Liver (tissue), 9 donors: ENCODE measurements around the gene PUS3. TPM values are rescaled to one million over a fixed set of nuclear protein-coding genes. Genes with fewer than 3 reads are reported as not detected.

Experiments used
- DNase-seq: peaks from one replicate; pipeline ENCODE4 v3.0.0-alpha.2; 2017; ENCODE audit warnings: low spot score
- H3K27ac ChIP-seq, 2 donors: one replicate each; pipeline ENCODE4 v1.7.0; 2013; ENCODE audit warnings: inconsistent platforms in 2 of 2, low read length in 2 of 2, control low read depth in 1 of 2, low read depth in 1 of 2, mild to moderate bottlenecking in 1 of 2
- H3K27me3 ChIP-seq, 4 donors: one replicate each; pipeline versions ENCODE4 v1.6.1 to v1.7.0; 2013; ENCODE audit warnings: low read length in 3 of 4, inconsistent platforms in 1 of 4, mild to moderate bottlenecking in 1 of 4, moderate library complexity in 1 of 4; ENCODE audit not compliant: control insufficient read depth in 4 of 4, insufficient read depth in 4 of 4
- H3K36me3 ChIP-seq, 4 donors: one replicate each; pipeline versions ENCODE4 v1.6.1 to v1.7.0; 2013; ENCODE audit warnings: low read length in 3 of 4, mild to moderate bottlenecking in 3 of 4, low read depth in 1 of 4, moderate library complexity in 1 of 4; ENCODE audit not compliant: control insufficient read depth in 4 of 4, insufficient read depth in 3 of 4
- H3K4me1 ChIP-seq, 4 donors: one replicate each; pipeline versions ENCODE4 v1.6.1 to v1.7.0; 2013; ENCODE audit warnings: low read length in 3 of 4, mild to moderate bottlenecking in 3 of 4, moderate library complexity in 1 of 4; ENCODE audit not compliant: control insufficient read depth in 4 of 4, insufficient read depth in 4 of 4
- H3K4me3 ChIP-seq, 3 donors: one replicate each; pipeline versions ENCODE4 v1.6.1 to v1.7.0; 2013; ENCODE audit warnings: low read length in 3 of 3, control low read depth in 1 of 3, low read depth in 1 of 3, mild to moderate bottlenecking in 1 of 3
- H3K9ac ChIP-seq, 2 donors: one replicate each; pipeline ENCODE4 v1.7.0; 2013; ENCODE audit warnings: low read length in 2 of 2, mild to moderate bottlenecking in 2 of 2, moderate library complexity in 2 of 2, control low read depth in 1 of 2, low read depth in 1 of 2
- H3K9me3 ChIP-seq, 4 donors: one replicate each; pipeline versions ENCODE4 v1.6.1 to v1.7.0; 2013; ENCODE audit warnings: low read length in 3 of 4; ENCODE audit not compliant: control insufficient read depth in 4 of 4
- ATF3 ChIP-seq: IDR thresholded peaks from 2 replicates; pipeline ENCODE4 v1.6.1; 2016; ENCODE audit warnings: antibody characterized with exemption
- EGR1 ChIP-seq, 2 donors: IDR thresholded peaks; 2 replicates each; pipeline ENCODE4 v1.6.1; 2016 to 2018; ENCODE audit warnings: antibody characterized with exemption in 2 of 2, low read depth in 2 of 2
- FOXA1 ChIP-seq: IDR thresholded peaks from 2 replicates; pipeline ENCODE4 v1.6.1; 2016; ENCODE audit warnings: antibody characterized with exemption
- FOXA2 ChIP-seq: IDR thresholded peaks from 2 replicates; pipeline ENCODE4 v1.6.1; 2016; ENCODE audit warnings: antibody characterized with exemption
- GABPA ChIP-seq, 2 donors: IDR thresholded peaks in 1 of 2; conservative IDR thresholded peaks in 1 of 2; 2 replicates each; pipeline ENCODE4 v1.6.1; 2016; ENCODE audit warnings: antibody characterized with exemption in 2 of 2, mild to moderate bottlenecking in 1 of 2, moderate library complexity in 1 of 2
- HNF4A ChIP-seq, 2 donors: conservative IDR thresholded peaks; 2 replicates each; pipeline ENCODE4 v1.6.1; 2016; ENCODE audit warnings: antibody characterized with exemption in 2 of 2, mild to moderate bottlenecking in 2 of 2
- HNF4G ChIP-seq: IDR thresholded peaks from 2 replicates; pipeline ENCODE4 v1.6.1; 2016; ENCODE audit warnings: antibody characterized with exemption
- JUND ChIP-seq, 2 donors: IDR thresholded peaks; 2 replicates each; pipeline ENCODE4 v1.6.1; 2016; ENCODE audit warnings: antibody characterized with exemption in 2 of 2
- NR2F2 ChIP-seq: IDR thresholded peaks from 2 replicates; pipeline ENCODE4 v1.6.1; 2016; ENCODE audit warnings: antibody characterized with exemption
- RAD21 ChIP-seq, 2 donors: IDR thresholded peaks; 2 replicates each; pipeline ENCODE4 v1.6.1; 2016; ENCODE audit warnings: antibody characterized with exemption in 2 of 2, mild to moderate bottlenecking in 2 of 2
- RXRA ChIP-seq, 2 donors: IDR thresholded peaks; 2 replicates each; pipeline ENCODE4 v1.6.1; 2017 to 2018; ENCODE audit warnings: antibody characterized with exemption in 2 of 2, mild to moderate bottlenecking in 1 of 2
- SP1 ChIP-seq: IDR thresholded peaks from 2 replicates; pipeline ENCODE4 v1.6.1; 2018; ENCODE audit warnings: antibody characterized with exemption, mild to moderate bottlenecking
- TAF1 ChIP-seq: conservative IDR thresholded peaks from 2 replicates; pipeline ENCODE4 v1.6.1; 2016; ENCODE audit warnings: antibody characterized with exemption, mild to moderate bottlenecking
- YY1 ChIP-seq: IDR thresholded peaks from 2 replicates; pipeline ENCODE4 v1.6.1; 2016; ENCODE audit warnings: antibody characterized with exemption, mild to moderate bottlenecking
- WGBS: extraction: QIAGEN DNeasy Blood & Tissue Kit; methylation state at CpG from one replicate; pipeline ENCODE4 v1.1.7; 2013; 5-methylcytosine and 5-hydroxymethylcytosine counted together
- polyA plus RNA-seq, 2 donors: library from polyadenylated mRNA; stranded (reverse) in 1 of 2; unstranded in 1 of 2; fragments of 200-250 nt in 1 of 2; fragments of >200 nt in 1 of 2; fragmentation: Nextera tagmentation in 1 of 2; extraction: Ambion mirVana in 1 of 2; gene quantifications; one replicate each; pipeline versions ENCODE4 v1.2.1 to v1.2.3, GENCODE V29; 2013 to 2015
- total RNA-seq, 2 donors: library from RNA; depleted of rRNA; stranded (reverse); fragments of >200 nt; gene quantifications; one replicate each; pipeline ENCODE4 v1.2.3, GENCODE V29; 2014
- TF ChIP-seq, protein P1 (sequence below): IDR thresholded peaks from 2 replicates; pipeline ENCODE4 v1.6.1; 2016; ENCODE audit warnings: antibody characterized with exemption, mild to moderate bottlenecking
- TF ChIP-seq, protein P2 (sequence below): IDR thresholded peaks from 2 replicates; pipeline ENCODE4 v1.6.1; 2016; ENCODE audit warnings: antibody characterized with exemption
- TF ChIP-seq, protein P3 (sequence below): IDR thresholded peaks from 2 replicates; pipeline ENCODE4 v1.6.1; 2016; ENCODE audit warnings: antibody characterized with exemption
- TF ChIP-seq, protein P4 (sequence below): fragments of 150-350 bp; IDR thresholded peaks from 2 replicates; pipeline ENCODE4 v1.5.1; 2017; ENCODE audit warnings: improper control_type of control experiment, low read depth, low read length; ENCODE audit not compliant: missing input control
- donor health status: healthy.
- donor health status: healthy.
- donor health status: healthy.
- donor health status: healthy.
- donor health status: healthy.

Gene PUS3
- total and polyA plus RNA-seq, 4 donors = 15.5 to 22.2 (median 17.1) TPM

DNA sequence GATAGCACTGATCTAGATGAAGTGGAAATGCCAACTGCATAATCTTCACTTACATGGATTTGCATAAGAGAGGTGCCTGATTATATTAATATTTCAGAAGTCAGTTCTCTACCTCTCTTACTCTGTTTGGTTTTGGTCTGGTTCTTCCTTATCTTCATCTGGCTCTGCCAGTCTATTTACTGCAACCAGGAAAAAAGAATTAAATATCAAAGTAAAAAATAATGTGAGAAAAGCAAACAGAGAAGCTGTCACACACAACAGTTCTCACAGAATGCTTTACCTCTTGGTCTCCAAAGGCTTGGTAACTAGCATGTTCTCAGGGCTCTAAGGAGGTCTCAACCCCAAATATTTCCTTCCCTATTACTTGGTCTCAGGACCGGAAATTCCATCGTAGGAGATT, 49.6 kb upstream of the PUS3 start:
- no peaks in the 10 kb centered on the region for H3K4me1 ChIP-seq
- no peaks in the 10 kb centered on the region for H3K27me3 ChIP-seq
- DNase-seq = no peak
- TF ChIP-seq HNF4G (no peak), JUND (IDR thresholded peaks at IDR 0.05) (no peak), SP1 (no peak), RAD21 (IDR thresholded peaks at IDR 0.05) (no peak), NR2F2 (no peak), TAF1 (no peak), FOXA2 (no peak), EGR1 (IDR thresholded peaks at IDR 0.05; ENCODE audit: low read depth in 2 of 2) (no peak), YY1 (no peak), GABPA (IDR thresholded peaks at IDR 0.05 in 1 of 2, conservative IDR thresholded peaks at IDR 0.05 in 1 of 2) (no peak), FOXA1 (no peak)
- TF ChIP-seq, protein P1, sequence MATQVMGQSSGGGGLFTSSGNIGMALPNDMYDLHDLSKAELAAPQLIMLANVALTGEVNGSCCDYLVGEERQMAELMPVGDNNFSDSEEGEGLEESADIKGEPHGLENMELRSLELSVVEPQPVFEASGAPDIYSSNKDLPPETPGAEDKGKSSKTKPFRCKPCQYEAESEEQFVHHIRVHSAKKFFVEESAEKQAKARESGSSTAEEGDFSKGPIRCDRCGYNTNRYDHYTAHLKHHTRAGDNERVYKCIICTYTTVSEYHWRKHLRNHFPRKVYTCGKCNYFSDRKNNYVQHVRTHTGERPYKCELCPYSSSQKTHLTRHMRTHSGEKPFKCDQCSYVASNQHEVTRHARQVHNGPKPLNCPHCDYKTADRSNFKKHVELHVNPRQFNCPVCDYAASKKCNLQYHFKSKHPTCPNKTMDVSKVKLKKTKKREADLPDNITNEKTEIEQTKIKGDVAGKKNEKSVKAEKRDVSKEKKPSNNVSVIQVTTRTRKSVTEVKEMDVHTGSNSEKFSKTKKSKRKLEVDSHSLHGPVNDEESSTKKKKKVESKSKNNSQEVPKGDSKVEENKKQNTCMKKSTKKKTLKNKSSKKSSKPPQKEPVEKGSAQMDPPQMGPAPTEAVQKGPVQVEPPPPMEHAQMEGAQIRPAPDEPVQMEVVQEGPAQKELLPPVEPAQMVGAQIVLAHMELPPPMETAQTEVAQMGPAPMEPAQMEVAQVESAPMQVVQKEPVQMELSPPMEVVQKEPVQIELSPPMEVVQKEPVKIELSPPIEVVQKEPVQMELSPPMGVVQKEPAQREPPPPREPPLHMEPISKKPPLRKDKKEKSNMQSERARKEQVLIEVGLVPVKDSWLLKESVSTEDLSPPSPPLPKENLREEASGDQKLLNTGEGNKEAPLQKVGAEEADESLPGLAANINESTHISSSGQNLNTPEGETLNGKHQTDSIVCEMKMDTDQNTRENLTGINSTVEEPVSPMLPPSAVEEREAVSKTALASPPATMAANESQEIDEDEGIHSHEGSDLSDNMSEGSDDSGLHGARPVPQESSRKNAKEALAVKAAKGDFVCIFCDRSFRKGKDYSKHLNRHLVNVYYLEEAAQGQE = no peak
- TF ChIP-seq, protein P2, sequence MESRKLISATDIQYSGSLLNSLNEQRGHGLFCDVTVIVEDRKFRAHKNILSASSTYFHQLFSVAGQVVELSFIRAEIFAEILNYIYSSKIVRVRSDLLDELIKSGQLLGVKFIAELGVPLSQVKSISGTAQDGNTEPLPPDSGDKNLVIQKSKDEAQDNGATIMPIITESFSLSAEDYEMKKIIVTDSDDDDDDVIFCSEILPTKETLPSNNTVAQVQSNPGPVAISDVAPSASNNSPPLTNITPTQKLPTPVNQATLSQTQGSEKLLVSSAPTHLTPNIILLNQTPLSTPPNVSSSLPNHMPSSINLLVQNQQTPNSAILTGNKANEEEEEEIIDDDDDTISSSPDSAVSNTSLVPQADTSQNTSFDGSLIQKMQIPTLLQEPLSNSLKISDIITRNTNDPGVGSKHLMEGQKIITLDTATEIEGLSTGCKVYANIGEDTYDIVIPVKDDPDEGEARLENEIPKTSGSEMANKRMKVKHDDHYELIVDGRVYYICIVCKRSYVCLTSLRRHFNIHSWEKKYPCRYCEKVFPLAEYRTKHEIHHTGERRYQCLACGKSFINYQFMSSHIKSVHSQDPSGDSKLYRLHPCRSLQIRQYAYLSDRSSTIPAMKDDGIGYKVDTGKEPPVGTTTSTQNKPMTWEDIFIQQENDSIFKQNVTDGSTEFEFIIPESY = no peak
- TF ChIP-seq, protein P3, sequence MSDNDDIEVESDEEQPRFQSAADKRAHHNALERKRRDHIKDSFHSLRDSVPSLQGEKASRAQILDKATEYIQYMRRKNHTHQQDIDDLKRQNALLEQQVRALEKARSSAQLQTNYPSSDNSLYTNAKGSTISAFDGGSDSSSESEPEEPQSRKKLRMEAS = no peak
- TF ChIP-seq, protein P4, sequence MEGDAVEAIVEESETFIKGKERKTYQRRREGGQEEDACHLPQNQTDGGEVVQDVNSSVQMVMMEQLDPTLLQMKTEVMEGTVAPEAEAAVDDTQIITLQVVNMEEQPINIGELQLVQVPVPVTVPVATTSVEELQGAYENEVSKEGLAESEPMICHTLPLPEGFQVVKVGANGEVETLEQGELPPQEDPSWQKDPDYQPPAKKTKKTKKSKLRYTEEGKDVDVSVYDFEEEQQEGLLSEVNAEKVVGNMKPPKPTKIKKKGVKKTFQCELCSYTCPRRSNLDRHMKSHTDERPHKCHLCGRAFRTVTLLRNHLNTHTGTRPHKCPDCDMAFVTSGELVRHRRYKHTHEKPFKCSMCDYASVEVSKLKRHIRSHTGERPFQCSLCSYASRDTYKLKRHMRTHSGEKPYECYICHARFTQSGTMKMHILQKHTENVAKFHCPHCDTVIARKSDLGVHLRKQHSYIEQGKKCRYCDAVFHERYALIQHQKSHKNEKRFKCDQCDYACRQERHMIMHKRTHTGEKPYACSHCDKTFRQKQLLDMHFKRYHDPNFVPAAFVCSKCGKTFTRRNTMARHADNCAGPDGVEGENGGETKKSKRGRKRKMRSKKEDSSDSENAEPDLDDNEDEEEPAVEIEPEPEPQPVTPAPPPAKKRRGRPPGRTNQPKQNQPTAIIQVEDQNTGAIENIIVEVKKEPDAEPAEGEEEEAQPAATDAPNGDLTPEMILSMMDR = no peak
- no peak overlapping the region for H3K4me3 ChIP-seq
- H3K9ac ChIP-seq = no peak overlapping the region
- no peaks in the 10 kb centered on the region for H3K36me3 ChIP-seq
- H3K9me3 ChIP-seq = no peaks in the 10 kb centered on the region
- WGBS = 82% methylated on average over 2 of the region's 2 CpGs
- no peak overlapping the region for H3K27ac ChIP-seq

GRCh38 chr11:125951731-125952130, 48.7 kb upstream of the PUS3 start:
- no peak for DNase-seq
- no peak overlapping the region for H3K9ac ChIP-seq
- H3K27ac ChIP-seq = peak overlapping the region in 1 of 2 donors; percentile 19
- no peaks in the 10 kb centered on the region for H3K9me3 ChIP-seq
- H3K4me3 ChIP-seq = no peak overlapping the region
- no peaks in the 10 kb centered on the region for H3K27me3 ChIP-seq
- no peaks in the 10 kb centered on the region for H3K4me1 ChIP-seq
- 78% methylated on average over 11 of the region's 11 CpGs for WGBS
- no peaks in the 10 kb centered on the region for H3K36me3 ChIP-seq
- TF ChIP-seq SP1 (no peak), GABPA (IDR thresholded peaks at IDR 0.05 in 1 of 2, conservative IDR thresholded peaks at IDR 0.05 in 1 of 2) (no peak), RAD21 (IDR thresholded peaks at IDR 0.05) (no peak), HNF4A (conservative IDR thresholded peaks at IDR 0.05) (no peak), HNF4G (no peak), TAF1 (no peak), NR2F2 (no peak), ATF3 (no peak), YY1 (no peak), FOXA2 (no peak), FOXA1 (no peak), RXRA (IDR thresholded peaks at IDR 0.05) (no peak)
- TF ChIP-seq, protein P1 = no peak
- TF ChIP-seq, protein P4 = no peak
- TF ChIP-seq, protein P3 = no peak
